GM12878 (cell line): ENCODE measurements around the gene SELE. TPM values are rescaled to one million over a fixed set of nuclear protein-coding genes. Genes with fewer than 3 reads are reported as not detected.

Source experiments
- ATAC-seq: fragments of 200-7000 bp; cut with Tn5 transposase; 3 replicates; pipeline ENCODE4 v1.9.1; 2020; ENCODE audit warnings: mild to moderate bottlenecking, moderate library complexity
- BruUV-seq: library from RNA; stranded (reverse); fragments of 400-500 nt; replicated peaks from 2 replicates; lab custom pipeline; 2021; lab: Mats Ljungman, UMichigan
- CTCF ChIA-PET: fragments of 300-600 bp; sonication (Branson Sonifier 250); formaldehyde crosslinking; extraction: SDS; loops from one replicate; lab custom pipeline; 2021; ENCODE audit warnings: inconsistent platforms; lab: Yijun Ruan, JAX
- POLR2A ChIA-PET: fragments of 350-600 bp; formaldehyde crosslinking; extraction: SDS; loops from one replicate; lab custom pipeline; 2021; ENCODE audit warnings: inconsistent platforms; lab: Charles Lee
- RAD21 ChIA-PET: fragments of 300-600 bp; sonication (Branson Sonifier 250); formaldehyde crosslinking; loops from one replicate; lab custom pipeline; 2023; ENCODE audit warnings: antibody characterized with exemption; ENCODE audit not compliant: unreplicated experiment; lab: Charles Lee
- SMC1A ChIA-PET: fragments of 300-600 bp; sonication (Branson Sonifier 250); formaldehyde crosslinking; loops from one replicate; lab custom pipeline; 2023; ENCODE audit not compliant: unreplicated experiment, uncharacterized antibody; lab: Charles Lee
- DNase-seq: peaks from one replicate; pipeline ENCODE4 v3.0.0-alpha.2; 2011; ENCODE audit warnings: low read depth, low spot score
- FAIRE-seq: peaks from 3 replicates; lab custom pipeline; 2011; peaks lifted over from hg19 to GRCh38; lab: Jason Lieb, UNC
- H2AFZ ChIP-seq: 2 replicates; pipeline ENCODE4 v1.6.0; 2011; ENCODE audit warnings: low read depth, low read length, control low read depth; ENCODE audit not compliant: control insufficient read depth
- H3K27ac ChIP-seq: 2 replicates; pipeline ENCODE4 v1.5.1; 2011; ENCODE audit warnings: control low read depth; ENCODE audit not compliant: control insufficient read depth, insufficient read depth
- H3K27me3 ChIP-seq, 2 experiments: replicated peaks in 1 of 2; 2 replicates each; pipeline versions ENCODE4 v1.6.0 to v1.6.1; 2011; ENCODE audit warnings: low read length in 1 of 2; ENCODE audit not compliant: control insufficient read depth in 2 of 2, insufficient read depth in 2 of 2
- H3K36me3 ChIP-seq, 2 experiments: 2 replicates each; pipeline ENCODE4 v1.5.1; 2011; ENCODE audit warnings: low read length in 1 of 2; ENCODE audit not compliant: control insufficient read depth in 2 of 2, insufficient read depth in 2 of 2
- H3K4me1 ChIP-seq: 2 replicates; pipeline ENCODE4 v1.6.1; 2011; ENCODE audit warnings: mild to moderate bottlenecking, low read length, moderate library complexity, mixed read lengths; ENCODE audit not compliant: control insufficient read depth, insufficient read depth
- H3K4me2 ChIP-seq: 2 replicates; pipeline ENCODE4 v1.6.0; 2011; ENCODE audit warnings: control low read depth; ENCODE audit not compliant: control insufficient read depth, insufficient read depth
- H3K4me3 ChIP-seq: fragments of 200-600 bp; sonication (generic); 2 replicates; pipeline ENCODE4 v1.5.1; 2016
- H3K79me2 ChIP-seq: 2 replicates; pipeline ENCODE4 v1.6.0; 2011; ENCODE audit warnings: low read length; ENCODE audit not compliant: control insufficient read depth, insufficient read depth
- H3K9ac ChIP-seq: 2 replicates; pipeline ENCODE4 v1.8.0; 2011; ENCODE audit warnings: low read length, control low read depth, mixed read lengths; ENCODE audit not compliant: control insufficient read depth, insufficient read depth
- H3K9me3 ChIP-seq: replicated peaks from 3 replicates; pipeline ENCODE4 v1.5.1; 2011; ENCODE audit warnings: mild to moderate bottlenecking, low read length; ENCODE audit not compliant: control insufficient read depth, insufficient read depth
- H4K20me1 ChIP-seq: 2 replicates; pipeline ENCODE4 v1.6.0; 2011; ENCODE audit not compliant: control insufficient read depth, insufficient read depth
- CBX5 ChIP-seq: sonication (generic); IDR thresholded peaks from 2 replicates; pipeline ENCODE4 v1.6.1; 2016; ENCODE audit warnings: low read depth, moderate library complexity, mild to moderate bottlenecking, inconsistent platforms
- ESRRA ChIP-seq: IDR thresholded peaks from 2 replicates; pipeline ENCODE4 v1.6.1; 2012; ENCODE audit warnings: mild to moderate bottlenecking, low read length, improper control_type of control experiment
- HDGF ChIP-seq: fragments of 450-650 bp; IDR thresholded peaks from 2 replicates; pipeline ENCODE4 v1.6.1; 2016; ENCODE audit warnings: antibody characterized with exemption
- IRF3 ChIP-seq: fragments of 450-650 bp; IDR thresholded peaks from 2 replicates; pipeline ENCODE4 v1.6.1; 2014; ENCODE audit warnings: mild to moderate bottlenecking
- MEF2B ChIP-seq: fragments of 450-650 bp; IDR thresholded peaks from 2 replicates; pipeline ENCODE4 v1.6.1; 2018; ENCODE audit warnings: mild to moderate bottlenecking, moderate library complexity; ENCODE audit not compliant: partially characterized antibody, poor library complexity, severe bottlenecking
- PML ChIP-seq: IDR thresholded peaks from 2 replicates; pipeline ENCODE4 v1.6.1; 2012; ENCODE audit warnings: low read length, inconsistent platforms
- SUPT20H ChIP-seq: IDR thresholded peaks from 2 replicates; pipeline ENCODE4 v1.6.1; 2011; ENCODE audit warnings: low read depth, mild to moderate bottlenecking, low read length, moderate library complexity, borderline replicate concordance; ENCODE audit not compliant: control insufficient read depth
- ZBTB40 ChIP-seq: fragments of 450-650 bp; IDR thresholded peaks from 2 replicates; pipeline ENCODE4 v1.6.1; 2016; ENCODE audit warnings: mild to moderate bottlenecking, moderate library complexity, borderline replicate concordance
- ZNF207 ChIP-seq: fragments of 450-650 bp; IDR thresholded peaks from 2 replicates; pipeline ENCODE4 v1.6.1; 2014; ENCODE audit warnings: antibody characterized with exemption, mild to moderate bottlenecking, borderline replicate concordance
- WGBS: methylation state at CpG from one replicate; pipeline ENCODE4 v1.1.6; 2016; ENCODE audit warnings: low lambda C conversion rate; ENCODE audit not compliant: insufficient replicate concordance, insufficient coverage; ENCODE audit errors: missing lambda C conversion rate; 5-methylcytosine and 5-hydroxymethylcytosine counted together
- in situ Hi-C: fragments of 300-500 bp; cut with MboI; formaldehyde crosslinking; loops from 9 replicates; pipeline ENCODE4 v1.14.3; 2018; ENCODE audit warnings: mixed read lengths
- intact Hi-C: fragments of 100-400 bp; cut with micrococcal nuclease; formaldehyde crosslinking; loops from one replicate; pipeline ENCODE4 v1.14.2; 2022; ENCODE audit not compliant: unreplicated experiment
- polyA plus RNA-seq, 11 experiments: library from polyadenylated mRNA; depleted of rRNA in 4 of 11; unstranded in 6 of 11; stranded (reverse) in 5 of 11; fragments of >200 nt; fragmentation: Nextera tagmentation in 4 of 11; fragmentation: Illumina TruSeq in 1 of 11; extraction: Ambion mirVana in 4 of 11; extraction: Trizol in 1 of 11; gene quantifications; 1 replicate in 1 of 11; 2 replicates in 10 of 11; pipeline versions ENCODE4 v1.2.1 to v1.2.3, GENCODE V29; 2011 to 2016; ENCODE audit warnings: inconsistent platforms in 2 of 11, missing spikeins in 2 of 11, low read depth in 1 of 11
- total RNA-seq, 4 experiments: library from RNA; depleted of rRNA in 3 of 4; stranded (reverse); fragments of >200 nt in 3 of 4; fragmentation: Illumina TruSeq in 1 of 4; extraction: Trizol in 1 of 4; gene quantifications; 2 replicates each; pipeline versions ENCODE4 v1.2.1 to v1.2.3, GENCODE V29; 2013 to 2021
- TF ChIP-seq, protein P1 (sequence below): fragments of 450-650 bp; IDR thresholded peaks from 2 replicates; pipeline ENCODE4 v1.6.1; 2017; ENCODE audit warnings: antibody characterized with exemption, mild to moderate bottlenecking, moderate library complexity
- TF ChIP-seq, protein P2 (sequence below): IDR thresholded peaks from 2 replicates; pipeline ENCODE4 v1.6.1; 2012; ENCODE audit warnings: low read depth, low read length, improper control_type of control experiment

SELE gene
- total and polyA plus RNA-seq, 10 of the 15 experiments (the other 5 are each of a cell fraction or from before 2014, with no cell fraction given) = not detected

GRCh38 chr1:169765580-169766331, 31.9 kb upstream of the SELE start (continued):
- TF ChIP-seq, protein P1, sequence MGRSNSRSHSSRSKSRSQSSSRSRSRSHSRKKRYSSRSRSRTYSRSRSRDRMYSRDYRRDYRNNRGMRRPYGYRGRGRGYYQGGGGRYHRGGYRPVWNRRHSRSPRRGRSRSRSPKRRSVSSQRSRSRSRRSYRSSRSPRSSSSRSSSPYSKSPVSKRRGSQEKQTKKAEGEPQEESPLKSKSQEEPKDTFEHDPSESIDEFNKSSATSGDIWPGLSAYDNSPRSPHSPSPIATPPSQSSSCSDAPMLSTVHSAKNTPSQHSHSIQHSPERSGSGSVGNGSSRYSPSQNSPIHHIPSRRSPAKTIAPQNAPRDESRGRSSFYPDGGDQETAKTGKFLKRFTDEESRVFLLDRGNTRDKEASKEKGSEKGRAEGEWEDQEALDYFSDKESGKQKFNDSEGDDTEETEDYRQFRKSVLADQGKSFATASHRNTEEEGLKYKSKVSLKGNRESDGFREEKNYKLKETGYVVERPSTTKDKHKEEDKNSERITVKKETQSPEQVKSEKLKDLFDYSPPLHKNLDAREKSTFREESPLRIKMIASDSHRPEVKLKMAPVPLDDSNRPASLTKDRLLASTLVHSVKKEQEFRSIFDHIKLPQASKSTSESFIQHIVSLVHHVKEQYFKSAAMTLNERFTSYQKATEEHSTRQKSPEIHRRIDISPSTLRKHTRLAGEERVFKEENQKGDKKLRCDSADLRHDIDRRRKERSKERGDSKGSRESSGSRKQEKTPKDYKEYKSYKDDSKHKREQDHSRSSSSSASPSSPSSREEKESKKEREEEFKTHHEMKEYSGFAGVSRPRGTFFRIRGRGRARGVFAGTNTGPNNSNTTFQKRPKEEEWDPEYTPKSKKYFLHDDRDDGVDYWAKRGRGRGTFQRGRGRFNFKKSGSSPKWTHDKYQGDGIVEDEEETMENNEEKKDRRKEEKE = no peak
- TF ChIP-seq IRF3 (no peak), MEF2B (no peak), HDGF (no peak)
- TF ChIP-seq, all 136 proteins: peak for 0

DNA sequence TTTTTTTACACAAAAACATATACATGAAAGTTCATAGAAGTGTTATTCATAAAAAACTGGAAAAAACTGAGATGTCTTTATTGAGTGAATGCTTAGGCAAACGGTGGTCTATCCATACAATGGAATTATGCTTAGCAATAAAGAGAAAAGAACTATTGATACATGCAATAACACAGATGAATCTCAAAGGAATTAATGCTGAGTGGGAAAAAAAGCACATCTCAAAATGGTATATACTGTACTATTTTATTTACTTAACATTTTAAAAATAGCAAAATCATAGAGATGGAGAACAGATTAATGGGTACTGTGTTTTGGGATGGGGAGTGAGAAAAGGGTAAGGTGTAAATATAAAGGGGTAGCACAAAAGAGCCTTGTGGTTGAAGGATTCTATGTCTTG, 31.0 kb upstream of the SELE start:
- BruUV-seq = no TSS peak
- CTCF ChIA-PET = no interaction called here
- no peak overlapping the region for H3K27ac ChIP-seq
- no peaks in the 10 kb centered on the region for H4K20me1 ChIP-seq
- no peak overlapping the region for H3K4me2 ChIP-seq
- RAD21 ChIA-PET = no interaction called here
- no peaks in the 10 kb centered on the region for H3K79me2 ChIP-seq
- FAIRE-seq = no peak
- SMC1A ChIA-PET = no interaction called here
- 0% methylated on average over 1 of the region's 1 CpG for WGBS
- intact Hi-C loops (no loop called here), in situ Hi-C loops (no loop called here)
- H3K27me3 ChIP-seq = no peaks in the 10 kb centered on the region; a peak in 2 of 4 replicates
- no peaks in the 10 kb centered on the region for H3K9me3 ChIP-seq
- DNase-seq = no peak
- no peaks in the 10 kb centered on the region for H3K4me1 ChIP-seq
- H2AFZ ChIP-seq = no peak overlapping the region
- POLR2A ChIA-PET = no interaction called here
- H3K36me3 ChIP-seq = no peaks in the 10 kb centered on the region
- ATAC-seq = no peak
- no peak overlapping the region for H3K9ac ChIP-seq
- no peak overlapping the region for H3K4me3 ChIP-seq
- TF ChIP-seq ZNF207 (no peak), CBX5 (no peak), ESRRA (no peak), ZBTB40 (no peak), PML (no peak), SUPT20H (no peak)
- TF ChIP-seq, protein P2, sequence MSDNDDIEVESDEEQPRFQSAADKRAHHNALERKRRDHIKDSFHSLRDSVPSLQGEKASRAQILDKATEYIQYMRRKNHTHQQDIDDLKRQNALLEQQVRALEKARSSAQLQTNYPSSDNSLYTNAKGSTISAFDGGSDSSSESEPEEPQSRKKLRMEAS = no peak
